SKM-1 (cell line): ENCODE results near the gene ZG16.

Source experiments
- DNase-seq: peaks from one replicate; lab custom pipeline; 2025; ENCODE audit not compliant: unreplicated experiment; lab: John Stamatoyannopoulos, UW

ZG16 gene

DNA sequence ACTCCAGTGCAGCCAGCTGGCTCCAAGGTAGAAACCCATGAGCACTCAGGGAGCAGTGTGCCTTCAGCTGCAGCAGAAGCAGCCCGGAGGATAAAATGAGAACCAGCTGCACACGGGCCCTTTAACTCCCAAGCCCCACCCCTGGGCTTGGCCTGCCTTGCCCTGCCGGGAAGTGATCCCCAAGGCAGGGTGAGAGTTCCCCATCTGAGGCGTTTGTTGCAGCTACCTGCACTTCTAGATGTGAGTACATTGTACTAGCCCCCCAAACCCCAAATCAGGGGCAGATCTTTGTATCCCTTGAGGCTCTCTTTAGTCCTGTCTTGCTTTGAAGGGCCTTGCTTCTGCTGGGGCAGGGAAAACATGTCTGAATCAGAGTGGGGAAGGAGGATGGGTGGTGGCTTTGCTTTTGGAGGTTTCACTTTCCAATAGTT, 42.2 kb downstream of the ZG16 start, which contains the start of gene MVP:
Gene MVP, plus strand, starts transcription at position 192 of the 431 bp plus-strand sequence. CDS start 10,088 bp downstream, outside the sequence.
- peak; percentile 14 for DNase-seq

DNA sequence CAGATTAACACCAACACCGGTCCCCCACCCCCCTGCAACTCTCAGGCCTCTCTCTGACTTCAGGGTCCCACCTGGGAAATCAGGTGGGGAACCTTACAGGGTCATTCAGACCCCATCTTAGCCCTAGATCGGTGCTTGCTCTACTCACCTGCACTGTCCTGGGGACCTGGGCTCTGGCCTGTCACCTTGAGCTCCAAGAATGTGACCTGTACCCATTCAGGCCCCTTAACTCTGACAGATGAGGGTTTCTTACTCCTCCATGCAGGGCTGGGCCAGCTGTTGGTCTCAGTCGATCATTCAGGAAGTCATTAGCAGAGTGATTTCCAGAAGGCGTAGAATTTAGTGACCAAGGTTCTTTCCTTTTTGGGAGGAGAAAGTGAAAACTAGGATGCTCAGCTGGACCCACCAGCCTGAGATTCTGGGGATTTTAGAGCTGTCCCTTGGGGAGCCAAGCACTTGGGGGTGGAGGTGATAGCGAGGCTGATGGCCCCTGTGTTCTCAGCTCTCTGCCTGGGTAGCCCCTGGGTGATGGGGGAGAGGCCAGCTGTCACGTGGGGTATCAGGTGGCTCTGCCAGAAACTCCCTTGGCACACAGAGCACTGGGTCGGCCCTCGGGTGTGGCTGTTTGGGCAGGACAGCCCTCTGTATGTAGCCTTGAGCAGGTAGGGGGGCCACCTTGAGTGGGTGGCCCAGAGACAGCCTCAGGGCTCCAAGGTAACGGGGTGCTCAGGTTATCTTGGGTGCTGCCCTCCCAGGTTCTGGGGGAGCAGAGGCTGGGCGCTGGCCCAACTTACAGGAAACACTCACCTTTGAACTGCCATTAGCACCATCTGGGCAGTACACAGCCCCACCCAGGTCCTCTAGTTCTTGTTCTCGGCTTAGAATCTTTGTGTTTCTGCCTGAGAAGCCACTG, 42.9 kb downstream of the ZG16 start:
- DNase-seq, result no peak

GRCh38 chr16:29821643-29822115, 43.6 kb downstream of the ZG16 start:
- DNase-seq, result no peak

DNA sequence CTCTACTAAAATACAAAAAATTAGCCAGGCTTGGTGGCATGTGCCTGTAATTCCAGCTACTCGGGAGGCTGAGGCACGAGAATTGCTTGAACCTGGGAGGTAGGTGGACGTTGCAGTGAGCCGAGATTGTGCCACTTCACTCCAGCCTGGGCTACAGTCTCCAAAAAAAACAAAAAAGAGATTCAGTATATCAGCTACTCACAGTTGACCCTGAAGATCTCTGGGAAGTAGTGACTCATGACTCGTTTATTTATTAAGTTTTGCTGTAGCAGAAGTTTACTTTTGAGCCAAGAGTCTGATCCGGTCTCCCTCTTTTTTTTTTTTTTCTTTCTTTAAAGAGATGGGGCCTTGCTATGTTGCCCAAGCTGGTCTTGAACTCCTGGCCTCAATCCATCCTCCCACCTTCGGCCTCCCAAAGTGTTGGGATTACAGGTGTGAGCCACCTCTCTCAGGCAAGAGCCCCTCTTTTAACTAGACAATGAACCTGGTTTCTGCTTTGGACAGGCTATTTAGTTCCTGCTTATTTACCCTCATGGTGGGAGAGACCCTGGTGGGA, 46.6 kb downstream of the ZG16 start:
- DNase-seq, result no peak

GRCh38 chr16:29825145-29826044, 47.3 kb downstream of the ZG16 start:
- DNase-seq, result no peak

- DNase-seq, result no peak
These were observed 48.3 kb downstream of the ZG16 start for GRCh38 chr16:29826342-29826695.

GRCh38 chr16:29830774-29831173, 52.7 kb downstream of the ZG16 start:
- DNase-seq, result no peak

DNA sequence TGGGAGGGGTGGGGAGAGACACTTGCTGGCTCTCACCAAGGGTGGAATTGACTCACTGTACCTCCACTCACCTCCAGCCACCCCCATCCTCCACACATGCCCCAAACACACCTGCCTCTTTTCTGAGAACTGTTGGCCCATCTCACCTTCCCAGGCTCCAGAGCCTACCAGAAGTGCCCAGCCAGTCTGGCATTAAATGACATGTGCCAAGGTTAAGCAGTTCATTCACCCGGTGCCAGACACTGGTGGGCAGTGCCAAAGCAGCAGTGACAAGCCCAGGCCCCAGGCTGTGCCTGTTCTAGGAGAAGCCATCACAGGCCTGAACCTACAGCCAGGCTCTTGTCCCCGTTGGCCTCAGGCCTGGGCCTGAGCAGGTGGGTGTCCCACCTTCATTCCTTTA, 53.4 kb downstream of the ZG16 start:
- DNase-seq, result no peak
